Panc1 (cell line): Measurements from ENCODE around the gene HINT1. TPM values are rescaled to one million over a fixed set of nuclear protein-coding genes. Genes with fewer than 3 reads are reported as not detected.

Source experiments
- ATAC-seq: fragments of 200-7000 bp; cut with Tn5 transposase; 2 replicates; pipeline ENCODE4 v1.9.1; 2020; ENCODE audit warnings: mild to moderate bottlenecking, moderate library complexity
- BruUV-seq: library from RNA; stranded (reverse); fragments of 400-500 nt; replicated peaks from 2 replicates; lab custom pipeline; 2021; lab: Mats Ljungman, UMichigan
- CTCF ChIA-PET: fragments of 300-600 bp; sonication (Branson Sonifier 250); formaldehyde crosslinking; loops from one replicate; lab custom pipeline; 2022; ENCODE audit warnings: antibody characterized with exemption; lab: Charles Lee
- POLR2A ChIA-PET: fragments of 300-600 bp; sonication (Branson Sonifier 250); formaldehyde crosslinking; loops from one replicate; lab custom pipeline; 2022; ENCODE audit warnings: antibody characterized with exemption; lab: Charles Lee
- DNase-seq: peaks from one replicate; pipeline ENCODE4 v3.0.0-alpha.2; 2010; ENCODE audit warnings: low read depth, low spot score
- H3K27ac ChIP-seq: 2 replicates; pipeline ENCODE4 v1.5.1; 2011; ENCODE audit warnings: mild to moderate bottlenecking, low read length, inconsistent platforms
- H3K27me3 ChIP-seq: fragments of 200-500 bp; sonication (Bioruptor generic); 2 replicates; pipeline ENCODE4 v1.6.0; 2014; ENCODE audit warnings: low read length, inconsistent platforms; ENCODE audit not compliant: control insufficient read depth, insufficient read depth
- H3K36me3 ChIP-seq: fragments of 200-500 bp; sonication (Bioruptor generic); 2 replicates; pipeline ENCODE4 v1.5.1; 2014; ENCODE audit warnings: inconsistent platforms, mild to moderate bottlenecking, low read length, moderate library complexity; ENCODE audit not compliant: control insufficient read depth, insufficient read depth
- H3K4me1 ChIP-seq: 2 replicates; pipeline ENCODE4 v1.5.1; 2011; ENCODE audit warnings: inconsistent platforms, mild to moderate bottlenecking, low read length, moderate library complexity; ENCODE audit not compliant: control insufficient read depth, insufficient read depth
- H3K4me3 ChIP-seq, 2 experiments: 2 replicates each; pipeline ENCODE4 v1.5.1; 2011 to 2012; ENCODE audit warnings: low read depth in 2 of 2, low read length in 2 of 2, mild to moderate bottlenecking in 2 of 2, inconsistent platforms in 1 of 2, moderate library complexity in 1 of 2
- H3K9me3 ChIP-seq: fragments of 200-500 bp; sonication (Bioruptor generic); 2 replicates; pipeline ENCODE4 v1.5.1; 2014; ENCODE audit warnings: low read depth, mild to moderate bottlenecking, inconsistent platforms, low read length, moderate library complexity; ENCODE audit not compliant: control insufficient read depth, insufficient read depth
- CTCF ChIP-seq: fragments of 450-650 bp; IDR thresholded peaks from 2 replicates; pipeline ENCODE4 v1.5.1; 2017; ENCODE audit warnings: mild to moderate bottlenecking
- POLR2AphosphoS5 ChIP-seq: IDR thresholded peaks from 2 replicates; pipeline ENCODE4 v1.6.1; 2012; ENCODE audit warnings: mild to moderate bottlenecking, low read depth, low read length, moderate library complexity
- REST ChIP-seq, 2 experiments: IDR thresholded peaks; 2 replicates each; pipeline ENCODE4 v1.6.1; 2011 to 2012; ENCODE audit warnings: low read depth in 2 of 2, control low read depth in 1 of 2, low read length in 1 of 2, mild to moderate bottlenecking in 1 of 2, moderate library complexity in 1 of 2; ENCODE audit not compliant: insufficient read depth in 1 of 2
- SIN3A ChIP-seq: IDR thresholded peaks from 2 replicates; pipeline ENCODE4 v1.6.1; 2012; ENCODE audit warnings: low read depth, mild to moderate bottlenecking, low read length, moderate library complexity, borderline replicate concordance; ENCODE audit not compliant: insufficient read depth
- TCF7L2 ChIP-seq: IDR thresholded peaks from 2 replicates; pipeline ENCODE4 v1.6.1; 2011; ENCODE audit warnings: mild to moderate bottlenecking, low read depth, low read length, inconsistent platforms
- in situ Hi-C: cut with HindIII; loops from 2 replicates; pipeline ENCODE4 v1.10.0; 2016; ENCODE audit warnings: low sequenced_read_pairs, low pct_unique_long_range_greater_than_20kb
- intact Hi-C: fragments of 100-400 bp; cut with micrococcal nuclease; formaldehyde crosslinking; loops from one replicate; pipeline ENCODE4 v1.10.0; 2022; ENCODE audit not compliant: unreplicated experiment
- total RNA-seq: library from RNA; stranded (reverse); gene quantifications from one replicate; pipeline ENCODE4 v1.2.1, GENCODE V29; 2021; ENCODE audit not compliant: unreplicated experiment

Gene HINT1
- total RNA-seq, 1 experiment from 2014 or later = 233 TPM

- TF ChIP-seq REST (IDR thresholded peaks at IDR 0.05; ENCODE audit: insufficient read depth in 1 of 2, low read depth in 2 of 2, low read length in 1 of 2) = no peak
- no peak for TF ChIP-seq SIN3A
- TF ChIP-seq TCF7L2 = no peak
- TF ChIP-seq CTCF = no peak
- no peak for TF ChIP-seq POLR2AphosphoS5
- in situ Hi-C loops = no loop called here
- ATAC-seq (no peak), DNase-seq (no peak)
- intact Hi-C loops = loop anchor here (5.0 kb wide), 2 partner anchors 1007 to 1212 kb away; partner anchors contain the start of gene CHSY3
- ChIA-PET CTCF (no interaction called here), POLR2A (no interaction called here)
- Histone ChIP-seq H3K27me3 (no peaks in the 10 kb centered on the region; the same call in 1 of the 2 replicates), H3K4me1 (no peaks in the 10 kb centered on the region), H3K4me3 (no peak overlapping the region), H3K27ac (no peak overlapping the region), H3K9me3 (no peaks in the 10 kb centered on the region), H3K36me3 (no peaks in the 10 kb centered on the region)
- no TSS peak for BruUV-seq
Observed at GRCh38 chr5:131114754-131115153, 50.3 kb downstream of the HINT1 start.

GRCh38 chr5:131112424-131112823, 52.6 kb downstream of the HINT1 start:
- intact Hi-C loops = loop anchor here (5.0 kb wide), 2 partner anchors 1005 to 1210 kb away; partner anchors contain the start of gene CHSY3

More at GRCh38 chr5:131112424-131112823, 52.6 kb downstream of the HINT1 start:
- no peak overlapping the region for H3K27ac ChIP-seq
- TF ChIP-seq REST (IDR thresholded peaks at IDR 0.05; ENCODE audit: insufficient read depth in 1 of 2, low read depth in 2 of 2, low read length in 1 of 2) (no peak), SIN3A (no peak), TCF7L2 (no peak), CTCF (no peak), POLR2AphosphoS5 (no peak)
- no peak for DNase-seq
- POLR2A ChIA-PET = interaction anchor here (0.6 kb wide), 1 partner anchor 306 kb away, joined by 5 read pairs; no protein-coding TSS in a partner anchor
- H3K9me3 ChIP-seq = no peaks in the 10 kb centered on the region
- H3K36me3 ChIP-seq = no peaks in the 10 kb centered on the region
- no peaks in the 10 kb centered on the region; the same call in 1 of the 2 replicates for H3K27me3 ChIP-seq
- in situ Hi-C loops = no loop called here
- H3K4me3 ChIP-seq = no peak overlapping the region
- H3K4me1 ChIP-seq = no peaks in the 10 kb centered on the region
- no peak for ATAC-seq
- BruUV-seq = no TSS peak
- CTCF ChIA-PET = no interaction called here
